ENCODE data around the gene CHD9.
"Not testable (repeated sequence)": the region's sequence is repeated elsewhere in the genome, so short reads cannot be mapped to it uniquely, and the experiment has no call there.

Gene CHD9

DNA sequence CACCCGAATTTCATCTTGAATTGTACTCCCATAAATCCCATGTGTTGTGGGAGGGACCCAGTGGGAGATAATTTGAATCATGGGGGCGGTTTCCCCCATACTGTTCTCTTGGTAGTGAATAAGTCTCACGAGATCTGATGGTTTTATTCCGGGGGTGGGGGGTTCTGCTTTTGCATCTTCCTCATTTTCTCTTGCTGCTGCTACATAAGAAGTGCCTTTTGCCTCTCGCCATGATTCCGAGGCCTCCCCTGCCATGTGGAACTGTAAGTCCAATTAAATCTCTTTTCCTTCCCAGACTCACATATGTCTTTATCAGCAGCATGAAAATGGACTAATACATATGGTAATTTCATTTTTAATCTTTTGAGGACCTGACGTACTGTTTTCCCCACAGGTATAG is 20.7 kb downstream of the CHD9 start:
- not testable (repeated sequence) for DNase-seq

DNA sequence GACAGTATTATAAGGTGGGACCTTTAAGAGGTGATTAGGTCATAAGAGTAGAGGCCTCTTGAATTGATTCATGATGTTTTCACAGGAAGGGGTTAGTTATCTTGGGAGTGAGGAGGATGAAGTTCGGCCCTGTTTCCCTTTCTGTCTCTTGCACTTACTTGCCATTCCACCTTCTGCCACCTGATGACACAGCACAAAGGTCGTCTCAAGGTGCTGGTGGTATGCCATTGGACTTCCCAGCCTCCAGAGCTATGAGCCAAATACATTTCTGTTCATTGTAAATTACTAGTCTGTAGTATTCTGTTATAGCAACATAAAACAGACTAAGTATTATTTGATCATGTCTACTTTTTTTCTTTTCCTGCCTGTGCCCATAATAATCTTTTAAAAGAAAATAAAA is 23.5 kb downstream of the CHD9 start:
- DNase-seq: no peak

DNA sequence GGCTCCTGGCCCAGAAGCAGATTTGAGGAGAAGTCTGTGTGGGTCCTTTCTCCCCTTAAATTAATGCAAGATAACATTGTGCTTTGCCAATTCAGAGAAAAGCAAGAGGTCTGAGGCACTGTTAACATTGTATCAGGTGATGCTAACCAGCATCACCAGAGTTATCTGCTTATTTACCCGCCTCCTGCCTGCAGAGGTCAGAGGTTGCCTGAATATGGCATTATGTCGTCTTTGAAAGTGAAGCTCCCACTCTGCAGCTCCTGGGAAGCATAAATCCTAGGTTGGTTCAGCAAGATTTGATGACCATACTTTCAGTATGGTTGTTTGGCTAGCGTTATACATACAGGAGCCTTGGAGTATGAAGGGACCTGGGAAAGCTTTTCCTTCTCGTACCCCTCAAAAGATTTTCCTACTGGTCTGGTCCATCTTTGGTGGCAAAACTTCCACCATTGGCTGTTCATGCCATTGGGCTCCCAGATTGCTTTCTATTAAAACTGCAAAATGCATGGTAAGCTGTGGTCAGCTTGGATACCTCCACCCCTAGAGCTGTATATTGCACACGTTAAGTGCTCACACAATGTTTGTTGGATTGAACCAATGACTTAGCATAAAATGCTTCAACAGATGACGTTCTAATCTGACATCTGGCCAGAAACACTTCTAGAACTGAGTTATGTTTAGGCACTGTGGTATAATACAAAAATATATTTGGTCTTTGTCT is 24.1 kb downstream of the CHD9 start:
- no peak for DNase-seq

DNA sequence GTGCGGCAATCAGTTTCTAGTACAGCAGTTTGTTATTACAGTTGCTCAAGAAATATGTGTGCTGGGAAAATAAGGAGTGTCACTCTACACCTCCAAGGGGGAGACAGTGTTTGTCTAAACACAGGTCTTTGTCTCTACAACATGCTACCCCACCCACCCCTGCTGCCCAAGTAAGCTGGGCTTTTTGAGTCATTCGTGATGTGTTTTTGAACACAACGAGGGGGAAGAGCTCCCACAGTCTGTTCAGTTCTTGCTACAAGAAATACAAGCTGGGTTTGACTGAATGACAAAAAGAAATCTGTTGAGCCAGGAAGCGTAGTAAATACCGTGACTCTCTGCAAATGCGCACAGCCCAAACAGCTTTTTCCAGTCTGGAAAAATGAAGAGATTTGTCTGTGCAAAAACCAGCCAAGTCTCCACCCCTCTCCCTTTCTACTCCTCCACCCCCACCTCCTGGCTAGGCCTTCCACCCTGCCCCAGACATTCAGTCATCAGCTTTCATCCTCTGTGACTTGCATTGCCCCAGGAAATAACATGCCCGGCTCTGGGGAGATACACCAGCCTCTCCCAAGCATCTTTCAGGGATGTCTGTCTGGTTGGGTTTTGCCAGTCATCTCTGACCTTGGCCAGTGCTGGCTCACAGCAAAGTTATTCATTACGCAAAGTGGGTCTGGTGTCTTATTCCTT is 25.7 kb downstream of the CHD9 start:
- DNase-seq: no peak

DNA sequence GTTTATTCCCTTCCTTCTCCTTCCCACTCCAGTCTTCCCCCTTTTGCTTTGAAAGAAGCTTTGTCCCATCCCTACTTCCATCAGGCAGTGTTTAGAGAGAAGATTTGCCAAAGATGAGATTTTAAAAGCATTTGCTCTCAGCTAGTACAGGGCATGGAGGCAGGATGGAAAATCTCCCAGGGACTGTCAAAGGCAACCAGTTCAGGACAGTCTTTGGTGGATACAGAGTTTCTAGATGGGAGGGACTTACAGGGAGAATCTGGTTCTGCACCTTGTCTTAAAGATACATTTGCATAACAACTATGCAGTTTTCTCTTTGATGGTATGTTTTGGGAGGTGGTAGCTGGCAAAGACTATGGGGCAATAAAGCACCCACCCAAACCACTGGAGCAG is 26.2 kb downstream of the CHD9 start:
- no peak for DNase-seq

DNA sequence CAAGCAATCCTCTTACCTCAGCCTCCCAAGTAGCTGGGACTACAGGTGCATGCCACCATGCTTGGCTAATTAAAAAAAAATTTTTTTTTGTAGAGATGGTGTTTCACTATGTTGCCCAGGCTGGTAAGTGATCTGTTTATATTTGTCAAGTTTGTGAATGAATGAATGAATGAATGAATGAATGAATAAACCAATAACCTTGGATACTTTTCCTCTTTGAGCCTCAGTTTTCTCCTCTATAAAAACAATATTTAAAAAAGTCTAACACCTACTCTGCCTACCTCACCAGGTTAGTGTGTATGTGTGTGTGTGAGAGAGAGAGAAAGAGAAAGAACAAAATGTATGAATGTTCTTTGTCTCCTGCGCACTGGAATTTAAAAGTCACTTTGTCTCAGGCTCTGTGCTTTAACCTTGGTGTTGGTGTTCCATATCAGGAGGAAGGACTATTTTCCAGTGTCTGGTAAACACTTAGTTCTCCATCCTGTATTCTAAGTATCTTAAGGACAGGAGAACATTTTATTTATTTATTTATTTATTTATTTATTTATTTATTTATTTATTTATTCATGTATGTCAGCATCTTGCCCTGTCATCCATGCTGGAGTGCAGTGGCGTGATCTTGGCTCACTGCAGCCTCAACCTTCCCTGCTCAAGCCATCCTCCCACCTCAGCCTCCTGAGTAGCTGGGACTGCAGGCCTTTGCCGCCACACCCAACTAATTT is 27.1 kb downstream of the CHD9 start:
- DNase-seq: no peak

DNA sequence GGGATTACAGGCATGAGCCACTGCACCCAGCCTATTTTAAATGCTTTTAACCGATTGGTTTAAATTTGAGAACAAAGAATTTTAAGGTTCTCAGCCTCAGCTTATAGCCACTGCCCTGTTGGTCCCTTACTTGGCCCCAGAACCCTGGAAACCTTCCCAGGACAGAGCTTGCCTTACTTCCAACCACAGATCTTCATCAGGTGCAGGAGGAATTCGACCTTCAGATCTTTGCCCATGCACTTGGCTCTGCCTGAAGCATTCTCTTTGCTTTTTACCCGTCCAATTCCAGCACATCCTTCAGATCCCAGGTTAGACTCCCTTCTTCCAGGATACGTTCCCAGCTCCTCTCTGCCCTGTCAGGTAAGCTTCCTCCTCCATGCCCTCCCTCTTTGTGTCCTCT is 27.7 kb downstream of the CHD9 start:
- no peak for DNase-seq

DNA sequence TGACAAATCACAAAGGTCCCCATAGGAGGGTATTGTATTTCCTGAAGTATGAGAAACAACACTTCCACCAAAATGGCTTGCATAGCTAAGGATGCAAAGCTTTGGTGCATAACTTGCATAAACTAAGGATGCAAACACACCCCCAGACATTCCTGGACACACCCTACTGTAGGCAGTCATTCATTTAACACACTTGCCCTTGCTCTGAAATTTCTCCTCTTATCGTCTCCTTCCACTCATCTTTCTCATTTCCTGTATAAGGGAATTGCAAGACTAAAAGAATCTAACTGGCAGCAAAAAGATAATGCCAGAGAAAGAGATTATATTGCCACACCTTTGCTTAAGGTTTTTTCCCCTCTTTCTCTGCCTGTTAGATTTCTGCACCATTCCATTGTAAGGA is 28.3 kb downstream of the CHD9 start:
- no peak for DNase-seq

DNA sequence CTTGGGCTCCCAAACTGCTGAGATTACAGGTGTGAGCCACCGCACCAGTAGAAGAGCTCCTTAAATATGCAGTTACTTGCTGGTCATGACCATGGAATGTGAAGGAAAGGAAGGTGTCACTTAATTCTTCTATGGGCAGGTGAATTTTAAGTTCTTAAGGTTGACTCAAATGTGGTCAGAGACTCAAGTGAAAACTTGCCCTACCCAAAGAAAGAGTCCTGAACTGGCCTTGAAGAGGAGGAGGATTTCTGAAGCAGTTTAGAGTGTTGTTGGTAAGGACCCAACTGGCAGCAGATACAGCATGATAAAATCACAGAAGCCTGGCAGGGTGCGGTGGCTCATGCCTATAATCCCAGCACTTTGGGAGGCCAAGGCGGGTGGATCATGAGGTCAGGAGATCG is 29.4 kb downstream of the CHD9 start:
- no peak for DNase-seq

DNA sequence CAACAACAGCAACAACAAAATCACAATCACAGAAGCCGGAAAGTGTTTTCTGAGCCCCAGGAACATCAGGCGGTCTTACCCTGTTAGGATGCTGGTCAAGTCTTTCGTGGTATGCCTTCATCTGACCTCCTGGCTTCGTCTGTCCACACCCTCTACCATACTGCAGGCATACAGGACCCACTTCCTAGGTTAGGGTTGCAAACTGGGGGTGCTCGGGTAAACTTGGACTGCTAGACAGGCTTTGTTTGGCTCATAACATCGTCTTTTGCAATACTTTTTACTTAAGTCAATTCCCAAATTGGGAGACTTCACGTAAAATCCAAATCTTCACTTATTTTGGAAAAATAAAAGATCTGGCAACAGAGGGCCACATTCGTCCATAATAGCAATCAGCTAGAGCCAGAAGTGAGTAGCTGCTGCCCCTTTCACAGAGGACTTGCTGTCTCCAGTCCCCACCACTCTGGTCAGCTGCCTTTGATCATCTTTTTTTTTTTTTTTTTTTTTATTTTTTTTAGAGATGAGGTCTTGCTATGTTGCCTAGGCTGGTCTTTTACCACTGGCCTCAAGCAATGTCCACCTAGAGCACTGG is 30.0 kb downstream of the CHD9 start:
- DNase-seq: no peak

DNA sequence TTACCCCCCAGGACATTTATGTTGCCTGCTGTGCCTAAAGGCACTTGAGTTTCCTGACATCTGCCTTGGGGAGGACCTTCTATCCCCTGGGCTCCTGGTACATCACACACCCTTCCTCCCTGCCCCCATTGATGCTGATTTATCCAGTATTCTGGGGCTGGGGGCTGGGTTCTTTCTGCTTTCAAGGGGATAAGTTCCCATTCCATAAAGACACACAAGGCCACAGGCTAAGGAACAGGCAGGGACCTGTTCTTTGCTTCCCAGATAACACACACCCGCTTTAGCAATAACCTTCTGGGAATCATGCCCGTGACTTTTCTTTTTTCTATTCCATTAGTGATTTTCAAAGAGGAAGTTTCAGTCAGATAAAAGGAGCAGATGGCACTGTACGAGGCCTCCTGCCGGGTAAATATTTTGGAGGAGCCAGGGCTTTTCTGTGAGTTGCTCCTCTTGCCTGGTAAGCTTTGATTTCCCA is 30.6 kb downstream of the CHD9 start:
- DNase-seq: no peak

DNA sequence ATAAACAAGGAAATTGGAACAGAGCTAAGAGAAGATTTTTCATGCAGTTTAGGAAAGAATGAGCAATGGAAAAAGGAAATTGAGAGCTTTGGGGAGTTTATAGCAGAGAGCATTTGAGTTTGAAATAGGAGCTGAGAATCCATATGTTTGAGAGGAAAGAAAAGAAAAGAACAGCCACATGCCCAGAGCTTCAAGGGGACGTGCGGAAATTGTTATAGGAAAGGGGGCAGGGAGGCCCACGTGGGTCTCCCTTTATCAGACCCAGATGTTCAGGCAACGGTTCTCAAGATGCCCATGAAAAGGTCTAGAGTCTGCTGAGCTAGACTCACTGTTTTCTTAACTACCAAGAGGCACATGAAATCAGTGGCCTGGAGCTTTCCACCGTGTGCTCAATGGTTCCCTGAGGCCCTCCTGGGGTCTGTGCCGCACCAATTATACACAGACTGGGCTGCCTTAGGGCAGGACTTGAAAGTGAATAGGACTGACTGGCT is 31.2 kb downstream of the CHD9 start:
- DNase-seq: no peak

DNA sequence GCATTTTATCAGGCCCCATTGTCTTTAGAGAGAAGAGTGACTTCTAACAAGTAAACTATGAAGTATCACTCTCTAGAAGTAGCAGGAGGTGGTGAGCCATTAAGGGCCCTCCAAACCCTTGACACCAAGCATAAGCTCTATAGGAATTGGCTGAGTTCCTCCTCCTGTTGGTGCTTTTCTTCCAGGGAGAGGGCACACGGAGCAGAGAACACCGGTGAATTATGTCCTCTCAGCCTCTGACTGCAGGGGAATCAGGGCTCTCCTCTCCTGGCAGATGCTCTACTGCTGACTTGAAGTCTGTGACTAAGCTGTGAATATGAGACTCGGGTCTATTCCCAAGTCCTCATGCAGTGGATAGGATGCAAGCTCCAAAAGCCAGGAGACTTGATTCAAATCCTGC is 32.3 kb downstream of the CHD9 start:
- no peak for DNase-seq

DNA sequence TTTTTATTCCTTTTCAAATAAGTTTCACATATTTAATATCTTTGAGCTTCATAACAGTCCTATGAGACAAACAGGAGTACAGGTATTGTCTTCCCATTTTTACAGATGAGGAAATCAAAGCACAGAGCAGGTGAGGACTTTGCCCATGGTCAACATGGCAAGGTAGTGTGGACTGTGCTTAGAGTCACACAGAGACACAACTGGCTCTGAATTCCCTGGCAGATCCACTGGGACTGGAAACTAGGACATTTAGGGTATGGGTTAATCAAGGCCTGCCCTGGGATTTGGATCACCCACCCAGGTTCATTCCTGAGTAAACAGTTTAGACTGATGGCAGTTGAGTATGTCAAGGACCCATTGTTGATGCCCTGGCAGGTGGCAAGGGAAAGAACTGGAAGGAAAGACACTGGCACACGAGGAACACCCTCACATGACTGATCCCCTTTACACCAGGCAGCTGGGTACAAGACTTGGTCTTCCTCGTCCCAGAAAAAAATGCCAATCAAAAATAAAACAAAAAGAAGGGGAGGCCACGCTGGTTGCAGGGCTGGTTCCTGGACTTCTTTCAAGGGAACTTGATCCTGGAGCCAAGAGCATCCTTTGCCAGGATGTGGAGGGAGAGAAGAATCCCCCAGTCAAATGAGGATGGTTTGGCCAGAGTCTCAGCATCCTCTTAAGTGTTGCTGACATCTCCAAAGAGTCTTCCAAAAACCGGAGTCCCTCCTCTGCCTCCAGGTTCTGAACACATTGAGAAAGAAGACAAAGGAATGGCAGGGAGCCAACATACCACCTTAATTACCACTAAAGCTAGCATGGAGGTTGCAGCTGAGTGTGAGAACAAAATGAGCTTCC is 34.9 kb downstream of the CHD9 start:
- no peak for DNase-seq

DNA sequence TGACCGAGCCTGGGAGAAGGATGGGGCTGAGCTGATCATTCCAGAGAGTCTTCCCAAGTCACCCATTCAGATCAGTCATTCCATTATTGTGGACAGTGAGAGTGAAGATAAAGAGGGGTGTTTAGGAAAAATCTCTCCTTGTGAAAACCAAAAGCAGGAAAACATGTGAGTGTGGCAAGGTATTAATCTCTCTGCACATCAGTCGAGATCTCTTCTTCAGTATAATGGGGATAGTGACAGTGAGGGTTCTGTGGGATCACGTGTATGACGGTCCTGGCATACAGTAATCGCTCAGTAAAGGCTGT is 35.4 kb downstream of the CHD9 start:
- no peak for DNase-seq

DNA sequence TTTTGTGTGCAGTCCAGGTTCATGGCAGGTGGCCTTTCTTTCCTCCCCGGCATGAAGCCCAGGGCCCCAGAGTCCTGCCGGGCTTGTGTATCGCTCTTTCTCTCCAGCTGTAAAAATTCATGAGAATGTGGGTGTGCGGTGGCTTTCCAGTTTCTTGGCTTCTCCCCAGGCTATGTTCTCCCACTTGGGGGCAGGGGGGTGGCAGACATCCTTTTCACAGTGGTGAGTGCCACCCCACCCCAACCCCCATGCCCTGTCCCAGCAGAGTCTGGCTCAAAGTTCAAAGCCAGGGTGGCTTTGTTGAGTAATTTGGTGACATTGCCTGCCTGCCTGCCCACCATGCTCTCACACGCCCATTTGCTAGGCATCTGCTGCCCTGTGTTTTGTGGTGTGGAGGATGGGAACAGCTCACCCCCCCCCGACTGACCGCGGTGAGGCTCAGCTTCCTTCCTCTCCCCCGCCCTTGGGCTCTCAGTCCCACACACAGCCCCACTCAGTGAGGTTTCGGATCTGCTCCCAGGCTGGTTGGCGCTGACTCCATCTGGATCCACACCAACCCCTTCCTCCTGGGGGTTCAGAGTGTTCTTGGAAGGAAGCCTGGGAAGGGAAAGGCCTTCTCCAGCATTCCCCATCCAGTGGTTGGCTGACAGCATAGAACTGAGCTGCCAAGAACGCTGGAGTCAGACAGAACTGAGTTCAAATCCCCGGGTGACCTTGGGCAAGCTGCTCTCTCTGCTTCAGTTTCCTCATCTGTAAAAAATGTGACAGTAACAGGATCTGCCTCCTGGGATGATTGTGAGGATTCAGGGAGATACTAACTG is 36.0 kb downstream of the CHD9 start:
- no peak for DNase-seq

DNA sequence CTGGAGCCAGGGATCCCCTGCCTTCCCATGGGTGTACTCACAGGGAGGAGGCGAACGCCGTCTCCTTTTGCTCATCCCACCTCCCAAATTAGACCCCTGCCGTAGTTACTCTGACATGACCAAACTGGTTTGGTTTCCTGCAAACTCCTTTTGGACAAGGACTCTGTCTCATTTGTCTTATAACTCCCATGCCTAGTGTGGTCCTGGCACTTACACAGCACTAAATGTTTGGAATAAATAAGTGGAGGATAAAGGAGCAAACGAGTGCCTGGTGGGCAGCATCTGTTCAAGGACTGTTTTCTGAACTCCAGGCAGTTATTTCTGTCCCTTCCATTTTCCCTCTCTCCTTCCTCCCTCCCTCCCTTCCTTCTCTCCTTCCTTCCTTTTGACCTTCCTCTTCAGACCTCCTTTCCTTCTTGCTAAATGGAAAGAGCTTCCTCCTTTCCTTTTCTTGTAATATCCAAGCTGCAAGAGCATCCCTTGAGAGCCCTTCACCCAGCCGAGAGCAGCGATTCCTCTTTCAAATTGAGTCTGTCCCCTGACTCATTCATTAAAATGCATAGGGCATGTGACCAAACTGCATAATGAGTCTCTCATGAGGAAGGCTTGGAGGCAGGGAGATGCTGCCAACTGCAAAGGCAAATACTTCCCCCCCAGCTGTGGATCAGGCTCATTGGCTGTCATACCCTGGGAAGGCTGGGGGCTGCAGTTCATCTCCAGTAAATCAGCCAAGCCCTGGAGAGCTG is 36.8 kb downstream of the CHD9 start:
- no peak for DNase-seq

DNA sequence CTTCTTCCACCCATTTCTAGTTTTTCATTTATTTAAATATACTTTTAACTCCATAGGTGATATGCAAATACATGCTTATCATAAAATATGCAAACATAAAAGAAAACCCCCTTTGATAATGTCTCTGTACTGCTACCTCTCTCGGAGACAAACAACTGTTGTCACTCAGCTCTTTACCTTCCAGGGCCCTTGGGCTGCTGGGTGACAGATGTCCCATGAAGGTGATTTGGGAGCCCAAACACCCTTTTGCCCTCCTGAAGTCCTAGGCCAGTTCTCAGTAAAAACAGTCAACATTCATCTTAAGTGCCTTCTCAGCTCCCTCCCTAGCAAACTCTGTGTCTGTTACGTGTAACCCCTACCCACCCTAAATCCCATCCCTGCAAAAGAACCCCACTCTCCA is 37.5 kb downstream of the CHD9 start:
- DNase-seq: no peak

DNA sequence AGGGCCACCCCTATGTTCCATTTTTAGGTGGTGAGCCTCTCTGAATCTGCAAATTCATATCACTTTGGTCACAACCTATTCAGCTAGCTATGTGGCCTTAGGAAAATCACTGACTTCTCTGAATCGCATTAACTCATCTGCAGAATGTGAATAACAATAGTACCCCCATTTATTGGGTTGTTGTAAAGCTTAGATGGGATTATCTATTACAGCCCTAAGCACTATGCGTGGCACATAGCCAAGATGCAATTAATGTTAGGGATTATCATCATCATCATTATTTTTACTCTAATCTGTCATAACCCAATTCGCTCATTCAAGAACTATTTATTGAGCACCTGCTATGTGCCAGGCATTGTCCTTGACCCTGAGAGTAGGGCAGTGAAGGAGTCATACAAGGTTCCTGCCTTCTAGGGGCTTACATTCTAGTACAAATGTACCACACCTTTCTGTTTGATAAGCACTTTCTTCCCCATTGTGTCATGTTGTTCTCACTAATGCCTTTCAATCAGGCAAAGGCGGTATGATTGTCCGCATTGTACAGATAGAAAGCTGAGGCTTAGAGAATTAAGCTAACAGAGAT is 38.5 kb downstream of the CHD9 start:
- no peak for DNase-seq

DNA sequence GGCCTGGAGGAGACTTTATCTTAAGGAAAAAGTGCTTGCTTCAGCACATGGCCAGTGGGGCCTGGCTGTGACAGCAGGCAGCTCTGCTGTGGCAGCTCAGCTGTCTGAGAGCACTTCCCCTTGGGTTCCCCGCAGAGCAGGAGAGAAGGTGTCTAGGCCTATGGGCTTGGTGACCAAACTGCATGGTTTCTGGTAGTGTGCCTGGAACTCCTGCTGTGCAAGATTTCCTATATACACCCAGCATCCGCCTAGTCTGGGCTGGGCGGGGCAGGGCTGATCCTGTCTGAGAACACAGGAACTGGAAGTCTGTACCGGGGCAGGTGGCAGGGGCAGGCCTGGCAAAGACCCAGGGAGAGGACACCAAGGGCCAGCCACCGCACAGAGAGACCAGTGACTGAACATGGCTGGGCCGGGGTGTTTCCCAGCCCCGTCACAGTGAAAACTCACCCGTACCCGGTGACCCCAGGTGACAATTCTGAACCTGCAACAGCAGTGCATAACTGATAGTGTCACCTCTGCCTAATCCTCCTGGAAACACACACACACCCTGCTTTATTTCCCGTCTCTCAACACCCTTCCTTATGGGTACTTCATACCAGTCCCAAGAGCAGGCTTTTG is 39.3 kb downstream of the CHD9 start:
- DNase-seq: no peak
